Measurements from ENCODE around the gene MMRN1. TPM values are rescaled to one million over a fixed set of nuclear protein-coding genes. Genes with fewer than 3 reads are reported as not detected.

The MMRN1 gene
- total RNA-seq, result 0.14 and 0.28 TPM in 2 replicates

GRCh38 chr4:89894649-89895550, at the start of gene MMRN1:
Gene MMRN1 (plus strand): TSS chr4:89894854. CDS start chr4:89894972, 118 bp downstream.

Other genes starting within 250 kb of the MMRN1 start
- 43.2 and 142 TPM in 2 replicates for gene SNCA, start 57.7 kb upstream of the MMRN1 start, total RNA-seq
- gene CCSER1, start 232.5 kb downstream of the MMRN1 start, total RNA-seq, result 0.14 and 0.74 TPM in 2 replicates